ENCODE results near the gene PLXNA1.

GRCh38 chr3:126959921-126960603 is 22.9 kb upstream of the PLXNA1 start:
- TF ChIP-seq REST (IDR thresholded peaks at IDR 0.05; ENCODE audit: unreplicated experiment) = no peak
- TF ChIP-seq CTCF (conservative IDR thresholded peaks at IDR 0.05; ENCODE audit: low read depth in 2 of 2) = no peak
- no peak for TF ChIP-seq EZH2 (IDR thresholded peaks at IDR 0.05; ENCODE audit: low read depth, unreplicated experiment)

Data from GM23338 (cell line).